Measurements from ENCODE around the gene RHEB. TPM values are rescaled to one million over a fixed set of nuclear protein-coding genes. Genes with fewer than 3 reads are reported as not detected.

RHEB gene
- 108 and 109 TPM in 2 replicates for total RNA-seq
- polyA plus RNA-seq = 55.1 and 59.4 TPM in 2 replicates
- 60.8 and 63.4 TPM in 2 replicates for polyA plus RNA-seq (2011; cell fraction: cytosol; rRNA removed)
- polyA plus RNA-seq (2011; cell fraction: nucleus; rRNA removed) = 30.2 and 44.3 TPM in 2 replicates
- polyA plus RNA-seq (2012) = 81.9 and 118 TPM in 2 replicates
- polyA minus RNA-seq = 18.4 and 21.0 TPM in 2 replicates
- polyA minus RNA-seq (2011; cell fraction: cytosol; rRNA and poly(A)+ RNA removed) = 36.5 TPM
- 20.8 and 28.3 TPM in 2 replicates for polyA minus RNA-seq (2011; cell fraction: nucleus; rRNA and poly(A)+ RNA removed)
- percentile 94 among the genes with signal in this experiment for Bru-seq, nascent RNA
- percentile 89 among the genes with signal in this experiment for BruChase-seq, experiment 1, labeled RNA remaining after a 6-hour chase
- percentile 88 among the genes with signal in this experiment for BruChase-seq, experiment 2, labeled RNA remaining after a 2-hour chase
- long read RNA-seq, transcript RHEB-201 (8 exons, 2,075 nt) = major isoform, 506 of 539 reads
- long read RNA-seq, partial matches to known transcripts = 10 of 539 reads
- long read RNA-seq, other reads (novel, unspliced or antisense) = 16 of 539 reads

- Histone ChIP-seq H3K27me3 (ENCODE audit: control insufficient read depth in 2 of 2, insufficient read depth in 2 of 2, low read length in 2 of 2) (peaks cover 0 to 2% of the 10 kb centered on the region in 2 experiments), H3K4me1 (ENCODE audit: control insufficient read depth, extremely low read depth, insufficient read depth, low read length) (peaks cover 15% of the 10 kb centered on the region), H3K9me1 (replicated peaks; ENCODE audit: control insufficient read depth, extremely low read depth, insufficient read depth, low read length) (no peaks in the 10 kb centered on the region), H4K20me1 (replicated peaks; ENCODE audit: control insufficient read depth, extremely low read depth, insufficient read depth, low read length) (peaks cover 7% of the 10 kb centered on the region), H3K36me3 (ENCODE audit: control insufficient read depth in 2 of 2, extremely low read depth in 1 of 2, insufficient read depth in 2 of 2, low read length in 2 of 2) (no peaks in the 10 kb centered on the region), H3K9ac (replicated peaks; ENCODE audit: extremely low read depth, insufficient read depth, low read length) (peak within 1 kb of the TSS; percentile 99), H3K79me2 (ENCODE audit: control insufficient read depth, insufficient read depth, low read length) (peaks cover 43% of the 10 kb centered on the region), H3K4me3 (replicated peaks in 1 of 3; ENCODE audit: insufficient read depth in 1 of 3, low read depth in 1 of 3, low read length in 3 of 3) (peak within 1 kb of the TSS; percentile 75 to 96 (median 94)), H3K27ac (ENCODE audit: insufficient read depth, low read depth, low read length) (peak within 1 kb of the TSS; percentile 86), H3K9me3 (replicated peaks; ENCODE audit: control insufficient read depth, insufficient read depth, low read length) (no peaks in the 10 kb centered on the region), H3K4me2 (ENCODE audit: insufficient read depth, low read length) (peak within 1 kb of the TSS; percentile 81), H2AFZ (ENCODE audit: low read depth, low read length) (peak within 1 kb of the TSS; percentile 83)
- CTCF ChIA-PET = interaction anchor here (1.0 to 1.9 kb wide), 10 partner anchors 11 to 240 kb away, joined by 3 to 8 read pairs (median 4); no protein-coding TSS in a partner anchor
- POLR2A ChIA-PET = interaction anchor here (0.6 to 1.5 kb wide), 3 partner anchors 18 to 151 kb away, joined by 3 to 5 read pairs (median 3); no protein-coding TSS in a partner anchor
- TF ChIP-seq MYC (IDR thresholded peaks at IDR 0.05; ENCODE audit: low read depth, low read length) (peak; percentile 15), FOS (IDR thresholded peaks at IDR 0.05; ENCODE audit: borderline replicate concordance, insufficient read depth, low read length) (peak; percentile 2), POLR2A (IDR thresholded peaks at IDR 0.05; ENCODE audit: low read depth, low read length) (no peak), MAX (IDR thresholded peaks at IDR 0.05; ENCODE audit: insufficient read depth, insufficient read length) (peak; percentile 56), POLR2AphosphoS5 (IDR thresholded peaks at IDR 0.05; ENCODE audit: insufficient read depth, low read depth, low read length) (peak; percentile 13), CTCF (IDR thresholded peaks at IDR 0.05; ENCODE audit: extremely low read depth in 1 of 2, insufficient read depth in 1 of 2, low read depth in 1 of 2, low read length in 2 of 2) (no peak)
- FAIRE-seq (peak; percentile 100), DNase-seq (ENCODE audit: low read depth, low spot score) (peak; percentile 99)
- dilution Hi-C loops (cut with MboI; ENCODE audit: extremely low pct_ligation_motif_present, low sequenced_read_pairs) = no loop called here
- intact Hi-C loops (cut with micrococcal nuclease) = loop anchor here (1.0 to 2.0 kb wide), 5 partner anchors 71 to 234 kb away; no protein-coding TSS in a partner anchor
- BruUV-seq (replicated peaks) = no TSS peak
Measured at GRCh38 chr7:151519765-151520418, at the start of gene RHEB. Gene RHEB (minus strand): TSS chr7:151519895. CDS start chr7:151519511, 384 bp downstream.

Measured in endothelial cell of umbilical vein (primary cell).